Stimulated activated CD4-positive, alpha-beta T cell treated with anti-CD3 and anti-CD28 coated beads, TNF-alpha, amount 100 ng/mL, for 1 hour (primary cell): ENCODE measurements around the gene LHCGR.
"Not testable (repeated sequence)": the region's sequence is repeated elsewhere in the genome, so short reads cannot be mapped to it uniquely, and the experiment has no call there.

Experiments
- DNase-seq, 3 donors: peaks; one replicate each; pipeline ENCODE4 v3.0.0-alpha.2; 2020; ENCODE audit warnings: low read depth in 3 of 3, low spot score in 1 of 3

Gene LHCGR

GRCh38 chr2:48747319-48747718, 8.2 kb downstream of the LHCGR start:
- DNase-seq: no peak

DNA sequence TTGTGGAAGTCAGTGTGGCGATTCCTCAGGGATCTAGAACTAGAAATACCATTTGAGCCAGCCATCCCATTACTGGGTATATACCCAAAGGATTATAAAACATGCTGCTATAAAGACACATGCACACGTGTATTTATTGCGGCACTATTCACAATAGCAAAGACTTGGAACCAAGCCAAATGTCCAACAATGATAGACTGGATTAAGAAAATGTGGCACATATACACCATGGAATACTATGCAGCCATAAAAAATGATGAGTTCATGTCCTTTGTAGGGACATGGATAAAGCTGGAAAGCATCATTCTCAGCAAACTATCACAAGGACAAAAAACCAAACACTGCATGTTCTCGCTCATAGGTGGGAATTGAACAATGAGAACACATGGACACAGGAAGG, 16.3 kb downstream of the LHCGR start:
- DNase-seq: not testable (repeated sequence)

DNA sequence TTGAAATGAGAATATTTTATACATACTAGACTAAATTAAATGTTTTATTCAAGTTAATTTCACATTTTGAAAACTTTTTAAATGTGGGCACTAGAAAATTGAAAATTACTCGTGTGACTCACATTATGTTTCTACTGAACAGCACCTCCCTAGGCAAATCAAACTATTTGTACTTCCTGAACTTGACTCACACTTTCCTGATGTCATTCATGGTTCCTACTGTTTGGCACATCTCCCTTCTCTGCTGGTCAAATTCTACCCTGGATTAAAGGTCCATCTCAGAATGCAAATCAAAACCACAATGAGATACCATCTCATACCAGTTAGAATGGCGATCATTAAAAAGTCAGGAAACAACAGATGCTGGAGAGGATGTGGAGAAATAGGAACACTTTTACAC, 16.7 kb downstream of the LHCGR start:
- no peak for DNase-seq

DNA sequence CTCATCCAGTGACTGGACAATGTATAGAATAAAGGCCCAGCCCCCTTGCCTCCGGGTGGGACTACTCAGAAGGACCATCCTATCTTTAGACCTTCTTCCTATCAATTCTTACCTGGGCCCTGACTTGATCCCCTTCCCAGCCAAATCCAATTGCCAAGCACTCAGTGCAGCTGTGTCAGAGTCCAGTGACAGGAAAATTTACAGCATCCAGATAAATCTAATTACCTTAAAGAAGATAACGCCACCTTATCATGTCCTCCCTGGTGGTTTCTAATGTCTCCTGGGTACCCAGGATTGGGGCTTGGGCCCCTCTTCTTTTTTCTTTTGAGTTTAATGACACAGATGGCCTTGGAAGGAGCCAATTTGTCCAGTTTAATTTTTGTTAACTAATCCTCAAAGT, 19.3 kb downstream of the LHCGR start:
- no peak for DNase-seq

DNA sequence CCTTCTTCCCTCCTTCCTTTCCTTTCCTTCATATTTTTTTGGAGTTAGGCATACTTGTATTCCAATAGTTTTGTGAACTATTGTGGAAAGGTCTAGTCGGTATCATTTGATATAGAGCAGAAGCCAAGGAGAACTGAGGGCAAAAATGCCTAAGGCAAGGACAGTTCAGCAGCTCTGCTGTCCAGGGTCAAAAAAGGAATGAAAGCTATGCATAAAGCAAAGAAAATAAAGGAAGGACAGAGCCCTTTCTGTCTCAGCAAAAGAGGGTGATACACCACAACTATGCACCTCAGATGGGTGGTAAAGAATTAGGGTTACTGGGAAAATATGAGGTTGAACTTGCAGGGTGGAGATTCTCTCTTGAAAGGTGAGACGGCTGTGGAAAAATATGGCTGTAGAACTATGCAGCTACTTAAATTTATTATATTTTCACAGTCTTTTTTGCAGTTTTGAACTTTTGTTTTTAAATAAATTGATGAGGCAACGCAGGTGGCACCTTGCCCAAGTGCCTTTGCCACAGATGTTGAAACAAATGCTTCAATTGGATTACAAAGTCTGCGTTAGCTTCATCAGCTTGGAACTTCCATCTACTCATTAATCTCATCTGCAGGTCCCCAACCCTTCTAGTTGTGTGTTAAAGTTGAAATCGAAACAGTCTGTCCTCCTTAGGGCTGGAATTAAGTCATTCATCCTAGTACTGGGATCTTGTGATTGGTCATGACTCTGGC, 20.8 kb downstream of the LHCGR start:
- no peak for DNase-seq

- DNase-seq: no peak
These were observed 22.4 kb downstream of the LHCGR start for GRCh38 chr2:48733067-48733503.

DNA sequence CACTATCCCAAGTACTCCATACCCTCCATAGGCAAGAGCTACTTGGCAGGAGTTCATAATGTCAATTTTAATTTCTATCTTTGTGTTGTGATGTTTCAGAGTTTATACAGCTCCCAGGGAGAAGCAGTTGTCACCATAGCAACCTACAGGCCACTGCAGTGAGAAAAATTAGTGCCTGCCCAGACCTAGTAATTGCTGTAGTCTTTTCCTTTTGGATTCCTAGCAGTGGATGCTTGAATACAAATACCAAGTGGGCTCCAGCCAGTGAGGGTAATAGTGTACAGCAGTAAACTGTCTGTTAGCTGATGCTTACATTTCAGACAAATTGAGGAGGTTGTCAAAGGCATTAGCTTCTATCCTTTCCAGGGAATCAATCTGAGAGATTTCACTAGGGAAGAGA, 26.7 kb downstream of the LHCGR start:
- DNase-seq: no peak

DNA sequence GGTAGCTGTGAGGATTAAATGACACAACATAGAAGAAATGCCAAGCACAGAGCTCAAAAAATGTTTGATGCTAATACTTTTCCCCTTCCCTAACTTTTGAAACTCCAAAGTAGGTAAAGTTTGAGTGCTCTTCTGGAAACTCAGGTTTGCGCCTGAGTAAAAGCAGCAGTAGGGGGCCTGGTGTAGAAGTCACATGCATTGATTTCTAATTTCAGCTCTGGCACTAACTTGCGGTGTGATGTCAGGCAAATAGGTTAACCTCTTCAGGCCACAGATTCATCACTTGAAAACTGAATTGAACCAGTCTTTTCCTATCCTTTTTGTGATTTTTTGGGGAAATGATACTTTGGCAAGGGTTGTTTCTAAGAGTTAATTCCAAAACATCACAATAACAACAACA, 27.2 kb downstream of the LHCGR start:
- DNase-seq: no peak

GRCh38 chr2:48727560-48727959, 28.0 kb downstream of the LHCGR start:
- DNase-seq: no peak

GRCh38 chr2:48725696-48726494, 29.6 kb downstream of the LHCGR start:
- DNase-seq: no peak

GRCh38 chr2:48724278-48724677, 31.2 kb downstream of the LHCGR start:
- no peak for DNase-seq

DNA sequence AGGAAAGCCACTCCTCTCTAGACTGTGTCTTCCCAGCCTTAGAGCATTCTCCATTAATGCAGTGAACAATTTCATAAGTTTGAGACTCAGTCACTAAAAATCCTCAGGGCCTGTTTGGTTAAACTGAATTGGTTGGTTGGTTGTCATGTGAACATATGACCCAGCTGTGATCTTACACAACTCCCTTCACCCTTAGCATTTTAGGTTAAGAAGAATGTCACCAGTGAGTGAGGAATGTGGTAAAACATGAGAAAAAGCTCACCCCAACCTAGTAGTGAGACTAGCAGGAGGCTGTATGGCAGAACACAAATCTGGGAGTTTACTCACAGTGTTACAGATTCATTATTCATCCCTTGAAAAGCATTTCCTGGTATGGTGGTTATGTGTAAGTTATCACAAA, 32.4 kb downstream of the LHCGR start:
- no peak for DNase-seq

- no peak for DNase-seq
These were observed 33.1 kb downstream of the LHCGR start for GRCh38 chr2:48722391-48722790.

- DNase-seq: no peak
These were observed 34.4 kb downstream of the LHCGR start for GRCh38 chr2:48721158-48721557.

DNA sequence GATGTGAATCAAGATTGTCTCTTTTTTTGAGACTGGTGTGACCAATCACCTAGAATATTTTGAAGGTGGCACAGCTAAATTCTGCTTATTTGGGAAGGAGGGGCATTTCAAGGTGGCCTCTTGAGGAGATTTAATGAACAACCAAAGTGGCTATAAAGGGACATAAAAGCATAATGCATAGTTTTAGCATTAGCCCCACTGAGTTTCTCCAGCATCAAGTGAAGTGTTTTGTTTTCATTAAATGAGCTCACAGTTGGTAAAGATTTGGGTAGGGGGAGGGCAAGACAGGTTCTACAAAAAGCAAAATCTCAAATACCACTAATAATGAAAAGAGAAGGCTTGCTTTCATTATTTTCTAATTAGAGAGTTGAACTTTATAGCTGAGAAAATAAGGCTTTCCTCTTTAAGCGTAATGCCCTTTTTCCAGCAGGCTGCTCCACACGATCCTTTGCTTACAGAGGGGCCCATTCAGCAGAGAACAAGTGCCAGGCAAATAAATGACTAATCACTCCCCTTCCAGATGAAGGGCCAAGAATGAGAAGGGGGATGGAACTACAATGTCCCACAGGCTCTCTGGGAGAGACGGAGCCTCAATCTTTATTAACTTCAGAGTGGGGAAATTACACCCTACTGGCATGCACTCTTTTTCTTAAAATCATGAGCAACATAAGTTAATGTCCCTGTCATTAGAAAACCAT, 35.9 kb downstream of the LHCGR start:
- no peak for DNase-seq

DNA sequence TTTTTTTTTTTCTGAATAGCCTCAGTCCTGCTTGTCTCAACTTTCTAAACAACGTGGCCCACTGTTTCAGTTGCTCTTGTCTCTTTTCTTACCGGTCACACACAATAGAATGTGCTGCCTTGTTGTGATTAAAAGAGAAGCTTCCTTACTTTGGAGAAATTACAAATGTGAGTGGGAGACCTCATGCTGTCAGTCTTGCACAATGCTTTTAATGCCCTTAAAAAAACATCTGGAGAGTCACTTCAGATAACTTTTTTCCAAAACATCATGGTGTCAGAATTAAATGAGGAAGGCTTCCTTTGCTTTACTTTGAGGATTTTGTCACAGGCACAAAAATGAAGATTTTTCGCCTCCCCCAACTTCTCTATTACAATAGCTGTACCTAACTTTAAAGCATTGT, 37.7 kb downstream of the LHCGR start:
- DNase-seq: no peak

DNA sequence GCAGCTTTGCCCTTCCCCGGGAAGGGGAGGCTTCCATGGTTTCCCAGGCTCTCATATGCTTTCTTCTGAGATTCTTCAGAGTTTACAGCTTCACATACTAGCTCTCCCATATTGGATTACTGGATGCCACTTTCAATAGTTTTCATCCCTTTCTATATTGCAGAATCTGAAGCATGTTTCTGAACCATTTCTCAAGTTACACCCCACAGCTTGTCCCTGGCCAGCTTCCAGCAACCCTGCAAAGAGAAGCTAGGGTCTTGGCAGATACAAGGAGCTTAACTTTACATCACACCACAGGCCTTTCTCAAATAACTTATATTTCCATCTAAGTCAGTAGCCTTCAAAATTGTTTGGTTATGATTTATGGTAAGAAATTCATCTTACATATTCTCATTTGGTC, 39.6 kb downstream of the LHCGR start:
- no peak for DNase-seq

DNA sequence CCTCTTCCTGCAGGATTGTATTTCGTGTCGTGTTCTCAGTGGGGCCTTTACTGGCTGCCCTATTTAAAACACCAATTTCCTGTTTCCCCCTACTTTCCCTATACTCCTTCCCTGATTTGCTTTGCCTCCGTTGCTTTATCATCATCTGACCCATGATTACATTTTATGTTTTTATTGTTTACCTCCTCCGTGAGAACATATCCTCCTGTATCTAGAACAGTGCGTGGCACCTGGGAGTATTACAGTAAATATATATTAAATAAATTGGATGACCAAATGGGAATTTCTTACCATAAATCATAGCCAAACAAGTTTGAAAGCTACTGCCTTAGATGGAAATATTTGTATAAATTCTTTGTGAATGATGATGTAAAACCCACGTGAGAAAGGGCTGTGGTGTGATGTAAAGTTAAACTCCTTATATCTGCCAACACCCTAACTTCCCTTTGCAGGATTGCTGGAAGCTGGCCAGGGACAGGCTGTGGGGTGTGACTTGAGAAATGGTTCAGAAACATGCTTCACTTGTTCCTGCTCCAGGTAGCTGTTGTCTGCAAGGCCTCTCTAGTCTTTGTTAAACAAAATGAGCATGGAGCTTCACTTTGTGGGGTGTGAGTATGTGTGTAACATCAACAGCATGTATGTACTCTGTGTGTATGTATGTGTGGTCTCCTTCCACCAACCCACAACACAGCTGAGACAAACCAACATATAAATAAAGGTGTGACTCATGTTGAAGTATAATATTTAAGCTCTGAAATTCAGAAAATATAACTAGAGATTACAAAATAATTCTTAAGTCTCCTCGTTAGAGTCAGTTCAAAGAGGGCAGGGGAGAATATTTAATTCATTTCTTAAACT, 40.3 kb downstream of the LHCGR start:
- DNase-seq: no peak

- no peak for DNase-seq
These were observed 41.3 kb downstream of the LHCGR start for GRCh38 chr2:48714245-48714644.

- DNase-seq: no peak
These were observed 41.9 kb downstream of the LHCGR start for GRCh38 chr2:48713647-48714046.

GRCh38 chr2:48712151-48712550, 43.4 kb downstream of the LHCGR start:
- no peak for DNase-seq
